ENCODE measurements around the gene ACAA1. TPM values are rescaled to one million over a fixed set of nuclear protein-coding genes. Genes with fewer than 3 reads are reported as not detected.

Gene ACAA1
- total RNA-seq, 1 experiment from 2014 or later: 58.9 TPM

- no peaks in the 10 kb centered on the region for H3K9me2 ChIP-seq (ENCODE audit: insufficient read depth)
- TF ChIP-seq, protein P1, sequence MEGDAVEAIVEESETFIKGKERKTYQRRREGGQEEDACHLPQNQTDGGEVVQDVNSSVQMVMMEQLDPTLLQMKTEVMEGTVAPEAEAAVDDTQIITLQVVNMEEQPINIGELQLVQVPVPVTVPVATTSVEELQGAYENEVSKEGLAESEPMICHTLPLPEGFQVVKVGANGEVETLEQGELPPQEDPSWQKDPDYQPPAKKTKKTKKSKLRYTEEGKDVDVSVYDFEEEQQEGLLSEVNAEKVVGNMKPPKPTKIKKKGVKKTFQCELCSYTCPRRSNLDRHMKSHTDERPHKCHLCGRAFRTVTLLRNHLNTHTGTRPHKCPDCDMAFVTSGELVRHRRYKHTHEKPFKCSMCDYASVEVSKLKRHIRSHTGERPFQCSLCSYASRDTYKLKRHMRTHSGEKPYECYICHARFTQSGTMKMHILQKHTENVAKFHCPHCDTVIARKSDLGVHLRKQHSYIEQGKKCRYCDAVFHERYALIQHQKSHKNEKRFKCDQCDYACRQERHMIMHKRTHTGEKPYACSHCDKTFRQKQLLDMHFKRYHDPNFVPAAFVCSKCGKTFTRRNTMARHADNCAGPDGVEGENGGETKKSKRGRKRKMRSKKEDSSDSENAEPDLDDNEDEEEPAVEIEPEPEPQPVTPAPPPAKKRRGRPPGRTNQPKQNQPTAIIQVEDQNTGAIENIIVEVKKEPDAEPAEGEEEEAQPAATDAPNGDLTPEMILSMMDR (conservative IDR thresholded peaks at IDR 0.05): no peak
- TF ChIP-seq EZH2 (IDR thresholded peaks at IDR 0.05; ENCODE audit: low read depth): no peak
- no peak overlapping the region for H3K4me3 ChIP-seq
- H3F3A ChIP-seq (ENCODE audit: insufficient read depth, low read depth): no peaks in the 10 kb centered on the region
- H3K27ac ChIP-seq: no peak overlapping the region
- H3K9me3 ChIP-seq (ENCODE audit: insufficient read depth, low read depth): no peaks in the 10 kb centered on the region
- DNase-seq: no peak
- H3K4me1 ChIP-seq (replicated peaks; ENCODE audit: insufficient read depth): no peaks in the 10 kb centered on the region
- H2AFZ ChIP-seq: no peak overlapping the region
- H3K79me2 ChIP-seq (ENCODE audit: low read depth): no peaks in the 10 kb centered on the region
- H3K36me3 ChIP-seq (ENCODE audit: low read depth): no peaks in the 10 kb centered on the region
- intact Hi-C loops (cut with micrococcal nuclease; ENCODE audit: unreplicated experiment): no loop called here
- no peaks in the 10 kb centered on the region for H3K27me3 ChIP-seq (ENCODE audit: insufficient read depth, low read depth)
- no TSS peak for BruUV-seq (replicated peaks)
- ChIA-PET CTCF (no interaction called here), POLR2A (ENCODE audit: unreplicated experiment) (interaction anchor here (0.5 kb wide), 1 partner anchor 378 kb away, joined by 11 read pairs; no protein-coding TSS in a partner anchor)
- no peaks in the 10 kb centered on the region for H4K20me1 ChIP-seq (ENCODE audit: insufficient read depth)
- H3K4me2 ChIP-seq: no peak overlapping the region
Observed at GRCh38 chr3:38114052-38114874, 22.7 kb downstream of the ACAA1 start.

- CTCF ChIA-PET: no interaction called here
Observed at GRCh38 chr3:38112378-38112761, 24.6 kb downstream of the ACAA1 start.

GRCh38 chr3:38111696-38112377, 25.1 kb downstream of the ACAA1 start:
- TF ChIP-seq, protein P1 (conservative IDR thresholded peaks at IDR 0.05): no peak
- no peak for TF ChIP-seq EZH2 (IDR thresholded peaks at IDR 0.05; ENCODE audit: low read depth)
- Histone ChIP-seq H4K20me1 (ENCODE audit: insufficient read depth) (no peaks in the 10 kb centered on the region), H3K36me3 (ENCODE audit: low read depth) (no peaks in the 10 kb centered on the region), H3F3A (ENCODE audit: insufficient read depth, low read depth) (no peaks in the 10 kb centered on the region), H3K4me2 (no peak overlapping the region), H3K9me3 (ENCODE audit: insufficient read depth, low read depth) (no peaks in the 10 kb centered on the region), H3K79me2 (ENCODE audit: low read depth) (no peaks in the 10 kb centered on the region), H3K4me3 (no peak overlapping the region), H3K27me3 (ENCODE audit: insufficient read depth, low read depth) (no peaks in the 10 kb centered on the region), H3K27ac (no peak overlapping the region), H3K4me1 (replicated peaks; ENCODE audit: insufficient read depth) (no peaks in the 10 kb centered on the region), H2AFZ (no peak overlapping the region), H3K9me2 (ENCODE audit: insufficient read depth) (no peaks in the 10 kb centered on the region)
- BruUV-seq (replicated peaks): no TSS peak
- no peak for DNase-seq
- CTCF ChIA-PET: no interaction called here
- intact Hi-C loops (cut with micrococcal nuclease; ENCODE audit: unreplicated experiment): no loop called here
- POLR2A ChIA-PET (ENCODE audit: unreplicated experiment): no interaction called here

More at GRCh38 chr3:38112378-38112761, 24.6 kb downstream of the ACAA1 start:
- POLR2A ChIA-PET (ENCODE audit: unreplicated experiment): no interaction called here
- no peak for DNase-seq
- Histone ChIP-seq H2AFZ (no peak overlapping the region), H3K9me3 (ENCODE audit: insufficient read depth, low read depth) (no peaks in the 10 kb centered on the region), H3K36me3 (ENCODE audit: low read depth) (no peaks in the 10 kb centered on the region), H3K4me3 (no peak overlapping the region), H3F3A (ENCODE audit: insufficient read depth, low read depth) (no peaks in the 10 kb centered on the region), H3K4me2 (no peak overlapping the region), H4K20me1 (ENCODE audit: insufficient read depth) (no peaks in the 10 kb centered on the region), H3K4me1 (replicated peaks; ENCODE audit: insufficient read depth) (no peaks in the 10 kb centered on the region), H3K9me2 (ENCODE audit: insufficient read depth) (no peaks in the 10 kb centered on the region), H3K79me2 (ENCODE audit: low read depth) (no peaks in the 10 kb centered on the region), H3K27ac (no peak overlapping the region), H3K27me3 (ENCODE audit: insufficient read depth, low read depth) (no peaks in the 10 kb centered on the region)
- no TSS peak for BruUV-seq (replicated peaks)
- TF ChIP-seq, protein P1 (conservative IDR thresholded peaks at IDR 0.05): no peak
- no peak for TF ChIP-seq EZH2 (IDR thresholded peaks at IDR 0.05; ENCODE audit: low read depth)
- intact Hi-C loops (cut with micrococcal nuclease; ENCODE audit: unreplicated experiment): no loop called here
